NCI-H1105 treated with DMSO at 0.1 percent for 48 hours (cell line): Measurements from ENCODE around the gene PKHD1.
"Not testable (repeated sequence)": the region's sequence is repeated elsewhere in the genome, so short reads cannot be mapped to it uniquely, and the experiment has no call there.

Source experiments
- DNase-seq: peaks from one replicate; lab custom pipeline; 2025; lab: John Stamatoyannopoulos, UW

The PKHD1 gene

GRCh38 chr6:51853109-51853508 lies 234.3 kb downstream of the PKHD1 start:
- DNase-seq: not testable (repeated sequence)

- no peak for DNase-seq
These were observed 240.9 kb downstream of the PKHD1 start for GRCh38 chr6:51846531-51846930.

- DNase-seq: peak; percentile 14
These were observed 243.1 kb downstream of the PKHD1 start for GRCh38 chr6:51844336-51844735.

GRCh38 chr6:51843456-51844056 lies 243.9 kb downstream of the PKHD1 start:
- no peak for DNase-seq

GRCh38 chr6:51842804-51843378 lies 244.5 kb downstream of the PKHD1 start:
- DNase-seq: peak; percentile 9

- no peak for DNase-seq
These were observed 245.2 kb downstream of the PKHD1 start for GRCh38 chr6:51842061-51842803.

GRCh38 chr6:51841626-51842025 lies 245.8 kb downstream of the PKHD1 start:
- DNase-seq: no peak

GRCh38 chr6:51839726-51840374 lies 247.6 kb downstream of the PKHD1 start:
- no peak for DNase-seq

- no peak for DNase-seq
These were observed 256.7 kb downstream of the PKHD1 start for GRCh38 chr6:51830666-51831065.

- DNase-seq: no peak
These were observed 259.8 kb downstream of the PKHD1 start for GRCh38 chr6:51827580-51827979.

- no peak for DNase-seq
These were observed 262.5 kb downstream of the PKHD1 start for GRCh38 chr6:51824940-51825339.

- DNase-seq: no peak
These were observed 266.9 kb downstream of the PKHD1 start for GRCh38 chr6:51820555-51820954.

- no peak for DNase-seq
These were observed 268.8 kb downstream of the PKHD1 start for GRCh38 chr6:51818520-51819022.

- DNase-seq: no peak
These were observed 269.6 kb downstream of the PKHD1 start for GRCh38 chr6:51817832-51818231.

GRCh38 chr6:51814418-51814817 lies 273.0 kb downstream of the PKHD1 start:
- peak; percentile 27 for DNase-seq

GRCh38 chr6:51813904-51814303 lies 273.5 kb downstream of the PKHD1 start:
- DNase-seq: no peak

GRCh38 chr6:51812231-51812630 lies 275.2 kb downstream of the PKHD1 start:
- no peak for DNase-seq

GRCh38 chr6:51805517-51805916 lies 281.9 kb downstream of the PKHD1 start:
- DNase-seq: no peak

- DNase-seq: no peak
These were observed 286.8 kb downstream of the PKHD1 start for GRCh38 chr6:51800603-51801002.

- DNase-seq: no peak
These were observed 294.0 kb downstream of the PKHD1 start for GRCh38 chr6:51793393-51793792.

GRCh38 chr6:51792273-51793030 lies 295.0 kb downstream of the PKHD1 start:
- no peak for DNase-seq

- DNase-seq: no peak
These were observed 296.5 kb downstream of the PKHD1 start for GRCh38 chr6:51790946-51791345.
